IPS-18c (cell line): ENCODE results near the gene INPP5J.
"Not testable (repeated sequence)": the region's sequence is repeated elsewhere in the genome, so short reads cannot be mapped to it uniquely, and the experiment has no call there.

Source experiments
- H3K4me3 ChIP-seq: 2 replicates; pipeline ENCODE4 v1.7.0; 2013; ENCODE audit warnings: low read depth, mild to moderate bottlenecking, low read length, moderate library complexity; ENCODE audit not compliant: insufficient read depth
- H3K9me3 ChIP-seq: one replicate; pipeline ENCODE4 v1.6.1; 2013; ENCODE audit warnings: mild to moderate bottlenecking, low read length, moderate library complexity; ENCODE audit not compliant: control insufficient read depth, insufficient read depth

The INPP5J gene

GRCh38 chr22:31122532-31123291 is at the start of gene INPP5J:
Gene INPP5J (plus strand): TSS chr22:31122966. CDS start chr22:31123015, 49 bp downstream.
- Histone ChIP-seq H3K4me3 (peak within 1 kb of the TSS; percentile 57), H3K9me3 (no peaks in the 10 kb centered on the region)

- H3K9me3 ChIP-seq, H3K4me3 ChIP-seq: not testable (repeated sequence)
Measured at GRCh38 chr22:31073125-31073524, 49.6 kb upstream of the INPP5J start.

- H3K4me3 ChIP-seq, H3K9me3 ChIP-seq: not testable (repeated sequence)
Measured at GRCh38 chr22:31073545-31074145, 49.1 kb upstream of the INPP5J start.

GRCh38 chr22:31075961-31076360 is 46.8 kb upstream of the INPP5J start:
- no peak overlapping the region for H3K4me3 ChIP-seq

GRCh38 chr22:31077681-31078080 is 45.1 kb upstream of the INPP5J start:
- Histone ChIP-seq H3K9me3 (no peaks in the 10 kb centered on the region), H3K4me3 (no peak overlapping the region)

More at GRCh38 chr22:31075961-31076360, 46.8 kb upstream of the INPP5J start:
- no peaks in the 10 kb centered on the region for H3K9me3 ChIP-seq

- not testable (repeated sequence) for H3K9me3 ChIP-seq, H3K4me3 ChIP-seq
Measured at GRCh38 chr22:31078389-31078788, 44.4 kb upstream of the INPP5J start.

GRCh38 chr22:31079095-31079642 is 43.6 kb upstream of the INPP5J start:
- no peaks in the 10 kb centered on the region for H3K9me3 ChIP-seq
- H3K4me3 ChIP-seq, result no peak overlapping the region

- H3K4me3 ChIP-seq, result peak overlapping the region; percentile 89
- H3K9me3 ChIP-seq, result peaks cover 2% of the 10 kb centered on the region
Measured at GRCh38 chr22:31080164-31080847, 42.5 kb upstream of the INPP5J start.

GRCh38 chr22:31080848-31081649 is 41.7 kb upstream of the INPP5J start, which contains the start of gene SMTN:
Gene SMTN (plus strand): TSS chr22:31081318. CDS start chr22:31083259, 1,941 bp downstream.
- H3K4me3 ChIP-seq, result peak within 1 kb of the TSS; percentile 89
- peaks cover 2% of the 10 kb centered on the region for H3K9me3 ChIP-seq

GRCh38 chr22:31081963-31082605 is 40.7 kb upstream of the INPP5J start:
- Histone ChIP-seq H3K9me3 (peaks cover 2% of the 10 kb centered on the region), H3K4me3 (0 out of 2 replicates have a peak overlapping the region, but pooled peaks have one; percentile 89)

- Histone ChIP-seq H3K4me3 (no peak overlapping the region), H3K9me3 (peaks cover 2% of the 10 kb centered on the region)
Measured at GRCh38 chr22:31082606-31083376, 40.0 kb upstream of the INPP5J start.

- Histone ChIP-seq H3K4me3 (0 out of 2 replicates have a peak overlapping the region, but pooled peaks have one; percentile 61), H3K9me3 (peaks cover 2% of the 10 kb centered on the region)
Measured at GRCh38 chr22:31083377-31083768, 39.4 kb upstream of the INPP5J start.

- H3K9me3 ChIP-seq, result peaks cover 2% of the 10 kb centered on the region
- peak overlapping the region; percentile 61 for H3K4me3 ChIP-seq
Measured at GRCh38 chr22:31083923-31084810, 38.6 kb upstream of the INPP5J start.

- Histone ChIP-seq H3K4me3 (peak overlapping the region; percentile 61), H3K9me3 (peaks cover 2% of the 10 kb centered on the region)
Measured at GRCh38 chr22:31084811-31085492, 37.8 kb upstream of the INPP5J start.
